HepG2 (cell line): ENCODE results near the gene ITGB2. TPM values are rescaled to one million over a fixed set of nuclear protein-coding genes. Genes with fewer than 3 reads are reported as not detected.
A peak's percentile ranks its signal among the peaks of the same experiment; 100 is the strongest.

Experiments used
- ATF5 ChIP-seq: sonication (generic); formaldehyde crosslinking; IDR thresholded peaks from 2 replicates; pipeline ENCODE4 v1.4.0; 2020; ENCODE audit warnings: mild to moderate bottlenecking, low read depth, missing genetic modification reagents
- HMG20A ChIP-seq: IDR thresholded peaks from 2 replicates; pipeline ENCODE4 v1.6.1; 2016; ENCODE audit warnings: borderline replicate concordance
- LCORL ChIP-seq, 2 experiments: fragments of 450-650 bp in 1 of 2; sonication (generic) in 1 of 2; formaldehyde crosslinking in 1 of 2; IDR thresholded peaks; 2 replicates each; pipeline versions ENCODE4 v1.5.0 to v1.6.1; 2017 to 2020; ENCODE audit warnings: antibody characterized with exemption in 1 of 2, missing genetic modification reagents in 1 of 2
- NKX3-1 ChIP-seq: sonication (generic); formaldehyde crosslinking; IDR thresholded peaks from 2 replicates; pipeline ENCODE4 v1.5.0; 2020; ENCODE audit warnings: missing genetic modification reagents
- PTBP1 ChIP-seq: fragments of 200-400 bp; formaldehyde crosslinking; IDR thresholded peaks from 2 replicates; pipeline ENCODE4 v1.6.1; 2018; ENCODE audit warnings: low read length, low read depth; ENCODE audit not compliant: poor library complexity, severe bottlenecking
- RBM22 ChIP-seq: fragments of 200-400 bp; formaldehyde crosslinking; optimal IDR thresholded peaks from 2 replicates; pipeline ENCODE3; 2017; ENCODE audit warnings: mild to moderate bottlenecking, low read length, moderate library complexity
- RERE ChIP-seq: IDR thresholded peaks from 2 replicates; pipeline ENCODE4 v1.6.1; 2016; ENCODE audit warnings: low read depth, missing genetic modification reagents, missing compliant biosample characterization
- SNAPC4 ChIP-seq: sonication (generic); formaldehyde crosslinking; IDR thresholded peaks from 2 replicates; pipeline ENCODE4 v1.4.0; 2020; ENCODE audit warnings: mild to moderate bottlenecking, missing genetic modification reagents
- SP140L ChIP-seq: sonication (generic); formaldehyde crosslinking; IDR thresholded peaks from 2 replicates; pipeline ENCODE4 v1.4.0; 2020; ENCODE audit warnings: missing genetic modification reagents, borderline replicate concordance
- SSRP1 ChIP-seq: IDR thresholded peaks from 2 replicates; pipeline ENCODE4 v1.6.1; 2016; ENCODE audit warnings: control low read depth
- ZNF224 ChIP-seq: sonication (generic); formaldehyde crosslinking; IDR thresholded peaks from 2 replicates; pipeline ENCODE4 v1.5.0; 2020; ENCODE audit warnings: mild to moderate bottlenecking, missing genetic modification reagents
- ZNF235 ChIP-seq: sonication (generic); formaldehyde crosslinking; IDR thresholded peaks from 2 replicates; pipeline ENCODE4 v1.8.1; 2023; ENCODE audit warnings: mild to moderate bottlenecking, missing genetic modification reagents, borderline replicate concordance
- ZNF292 ChIP-seq: sonication (generic); formaldehyde crosslinking; IDR thresholded peaks from 2 replicates; pipeline ENCODE4 v1.8.1; 2022; ENCODE audit warnings: mild to moderate bottlenecking, low read depth, missing genetic modification reagents, borderline replicate concordance
- ZNF639 ChIP-seq: conservative IDR thresholded peaks from 2 replicates; pipeline ENCODE4 v1.6.1; 2018; ENCODE audit warnings: missing genetic modification reagents
- ZNF790 ChIP-seq: sonication (generic); formaldehyde crosslinking; IDR thresholded peaks from 2 replicates; pipeline ENCODE4 v1.8.0; 2022; ENCODE audit warnings: missing genetic modification reagents, mild to moderate bottlenecking, borderline replicate concordance
- polyA plus RNA-seq, 8 experiments: library from polyadenylated mRNA; depleted of rRNA in 3 of 8; stranded (reverse) in 7 of 8; unstranded in 1 of 8; fragments of >200 nt; fragmentation: Illumina TruSeq in 4 of 8; extraction: Trizol in 4 of 8; gene quantifications; 2 replicates each; pipeline versions ENCODE4 v1.2.1 to v1.2.3, GENCODE V29; 2011 to 2016; ENCODE audit warnings: low read depth in 4 of 8, missing spikeins in 1 of 8, mixed read lengths in 1 of 8; ENCODE audit not compliant: insufficient read depth in 1 of 8
- total RNA-seq, 5 experiments: library from RNA; depleted of rRNA; stranded (reverse); fragments of >200 nt; fragmentation: Illumina TruSeq; extraction: Trizol; gene quantifications; 2 replicates each; pipeline ENCODE4 v1.2.3, GENCODE V29; 2016; ENCODE audit warnings: low read depth in 1 of 5

The ITGB2 gene
- total and polyA plus RNA-seq, 2 of the 13 experiments (the other 11 are each of a cell fraction or from before 2014, with no cell fraction given): 4.2 to 18.0 TPM

GRCh38 chr21:44869781-44870747 lies 50.6 kb downstream of the ITGB2 start (continued):
- no peak for TF ChIP-seq ZNF639
- no peak for TF ChIP-seq SNAPC4 (CRISPR knock-in tag)
- TF ChIP-seq ZNF235 (CRISPR knock-in tag): no peak
- no peak for TF ChIP-seq SSRP1 (CRISPR knock-in tag)
- no peak for TF ChIP-seq ZNF224 (CRISPR knock-in tag)
- TF ChIP-seq RERE (CRISPR knock-in tag): no peak
- no peak for TF ChIP-seq RBM22
- no peak for TF ChIP-seq NKX3-1 (CRISPR knock-in tag)
- TF ChIP-seq ATF5 (CRISPR knock-in tag): no peak
- no peak for TF ChIP-seq PTBP1
- no peak for TF ChIP-seq SP140L (CRISPR knock-in tag)
- no peak for TF ChIP-seq LCORL (IDR thresholded peaks at IDR 0.05)
- no peak for TF ChIP-seq LCORL (CRISPR knock-in tag; IDR thresholded peaks at IDR 0.05)
- no peak for TF ChIP-seq ZNF790
- peak; percentile 61; the same call in 1 of the 2 replicates for TF ChIP-seq HMG20A (CRISPR knock-in tag)
- no peak for TF ChIP-seq ZNF292 (CRISPR knock-in tag)
